CD4-positive, CD25-positive, alpha-beta regulatory T cell (primary cell): ENCODE measurements around the gene MICAL2. TPM values are rescaled to one million over a fixed set of nuclear protein-coding genes. Genes with fewer than 3 reads are reported as not detected.

ENCODE experiments used
- ATAC-seq, 2 donors: fragments of 150-1000 bp; cut with Tn5 transposase; one replicate each; pipeline ENCODE4 v1.10.0; 2021; ENCODE audit warnings: low read depth in 2 of 2, moderate number of reproducible peaks in 2 of 2, moderate library complexity in 1 of 2
- DNase-seq, 3 donors: peaks; one replicate each; pipeline versions ENCODE4 v3.0.0 to v3.0.0-alpha.2; 2012 to 2022; ENCODE audit warnings: mixed read lengths in 1 of 3
- H3K27ac ChIP-seq: one replicate; pipeline ENCODE4 v1.7.0; 2013; ENCODE audit warnings: mild to moderate bottlenecking, low read length; ENCODE audit not compliant: insufficient read depth, poor library complexity, severe bottlenecking
- H3K27me3 ChIP-seq: one replicate; pipeline ENCODE4 v1.7.0; 2013; ENCODE audit warnings: low read length; ENCODE audit not compliant: control insufficient read depth, insufficient read depth
- H3K36me3 ChIP-seq: one replicate; pipeline ENCODE4 v1.7.0; 2013; ENCODE audit warnings: mild to moderate bottlenecking, low read length, moderate library complexity; ENCODE audit not compliant: control insufficient read depth, insufficient read depth
- H3K4me1 ChIP-seq: 2 replicates; pipeline ENCODE4 v1.7.0; 2013; ENCODE audit warnings: mild to moderate bottlenecking, low read length; ENCODE audit not compliant: insufficient read depth, control insufficient read depth, poor library complexity, severe bottlenecking
- H3K4me3 ChIP-seq: one replicate; pipeline ENCODE4 v1.7.0; 2013; ENCODE audit warnings: low read depth, mild to moderate bottlenecking, low read length, moderate library complexity
- H3K9me3 ChIP-seq, 2 experiments: 1 replicate in 1 of 2; 2 replicates in 1 of 2; pipeline ENCODE4 v1.7.0; 2013; ENCODE audit warnings: low read length in 2 of 2, mild to moderate bottlenecking in 1 of 2, moderate library complexity in 1 of 2; ENCODE audit not compliant: control insufficient read depth in 2 of 2
- H3K27ac Mint-ChIP-seq, 3 donors: one replicate each; pipeline ENCODE4 v1.8.0; 2020 to 2022; ENCODE audit warnings: mild to moderate bottlenecking in 3 of 3, mixed read lengths in 3 of 3, moderate library complexity in 2 of 3
- H3K27me3 Mint-ChIP-seq: one replicate; pipeline ENCODE4 v1.8.0; 2022; ENCODE audit warnings: mild to moderate bottlenecking, mixed read lengths
- H3K36me3 Mint-ChIP-seq: one replicate; pipeline ENCODE4 v1.8.0; 2020; ENCODE audit warnings: mixed read lengths
- H3K4me1 Mint-ChIP-seq, 4 donors: one replicate each; pipeline ENCODE4 v1.8.0; 2020 to 2022; ENCODE audit warnings: mixed read lengths in 4 of 4, mild to moderate bottlenecking in 1 of 4
- H3K4me3 Mint-ChIP-seq, 4 donors: one replicate each; pipeline ENCODE4 v1.8.0; 2020 to 2022; ENCODE audit warnings: mild to moderate bottlenecking in 4 of 4, mixed read lengths in 4 of 4, moderate library complexity in 3 of 4
- H3K9me3 Mint-ChIP-seq, 7 donors: one replicate each; pipeline ENCODE4 v1.8.0; 2020 to 2022; ENCODE audit warnings: mixed read lengths in 7 of 7, mild to moderate bottlenecking in 3 of 7, moderate library complexity in 2 of 7
- polyA plus RNA-seq, 4 donors: library from polyadenylated mRNA; unstranded; fragments of 300-500 nt; fragmentation: Illumina TruSeq; gene quantifications; one replicate each; pipeline ENCODE4 v1.2.3, GENCODE V29; 2021
- total RNA-seq: library from RNA; stranded (reverse); gene quantifications from one replicate; pipeline ENCODE4 v1.2.3, GENCODE V29; 2022

The MICAL2 gene
- total and polyA plus RNA-seq, 5 donors from 2014 or later, result 15.9 to 67.5 (median 24.4) TPM

- no peaks in the 10 kb centered on the region for H3K27me3 ChIP-seq
- no peaks in the 10 kb centered on the region for H3K9me3 ChIP-seq
- no peak overlapping the region for H3K4me3 Mint-ChIP-seq
- DNase-seq (no peak), ATAC-seq (no peak)
- H3K4me1 Mint-ChIP-seq, result peaks cover 15 to 57% (median 45%) of the 10 kb centered on the region in 4 donors
- no peak overlapping the region for H3K27ac Mint-ChIP-seq
- H3K27me3 Mint-ChIP-seq, result no peaks in the 10 kb centered on the region
- H3K4me3 ChIP-seq, result no peak overlapping the region
- no peaks in the 10 kb centered on the region for H3K36me3 Mint-ChIP-seq
- no peak overlapping the region for H3K27ac ChIP-seq
- peaks cover 0 to 2% (median 0%) of the 10 kb centered on the region in 7 donors for H3K9me3 Mint-ChIP-seq
- H3K4me1 ChIP-seq, result peaks cover 44% of the 10 kb centered on the region
- no peaks in the 10 kb centered on the region for H3K36me3 ChIP-seq
Measured at GRCh38 chr11:12089041-12089440, 21.3 kb upstream of the MICAL2 start.

- H3K27ac ChIP-seq, result no peak overlapping the region
- no peaks in the 10 kb centered on the region for H3K27me3 ChIP-seq
- H3K4me3 Mint-ChIP-seq, result peak overlapping the region in 1 of 4 donors; percentile 7
- no peaks in the 10 kb centered on the region for H3K27me3 Mint-ChIP-seq
- H3K27ac Mint-ChIP-seq, result no peak overlapping the region
- peaks cover 44% of the 10 kb centered on the region for H3K4me1 ChIP-seq
- peaks cover 15 to 56% (median 44%) of the 10 kb centered on the region in 4 donors for H3K4me1 Mint-ChIP-seq
- no peak for ATAC-seq
- no peak for DNase-seq
- H3K4me3 ChIP-seq, result no peak overlapping the region
- peaks cover 0 to 2% (median 0%) of the 10 kb centered on the region in 7 donors for H3K9me3 Mint-ChIP-seq
- no peaks in the 10 kb centered on the region for H3K36me3 Mint-ChIP-seq
- no peaks in the 10 kb centered on the region for H3K9me3 ChIP-seq
- no peaks in the 10 kb centered on the region for H3K36me3 ChIP-seq
Measured at GRCh38 chr11:12089473-12089872, 20.9 kb upstream of the MICAL2 start.

GRCh38 chr11:12090061-12090591 lies 20.3 kb upstream of the MICAL2 start:
- H3K36me3 Mint-ChIP-seq, result no peaks in the 10 kb centered on the region
- no peak overlapping the region for H3K27ac ChIP-seq
- H3K9me3 Mint-ChIP-seq, result peaks cover 0 to 2% (median 0%) of the 10 kb centered on the region in 7 donors
- ATAC-seq (no peak), DNase-seq (peak in 1 of 3 donors; percentile 65)
- no peaks in the 10 kb centered on the region for H3K27me3 ChIP-seq
- no peaks in the 10 kb centered on the region for H3K9me3 ChIP-seq
- H3K4me1 Mint-ChIP-seq, result peaks cover 15 to 56% (median 43%) of the 10 kb centered on the region in 4 donors
- no peaks in the 10 kb centered on the region for H3K27me3 Mint-ChIP-seq
- H3K27ac Mint-ChIP-seq, result peak overlapping the region in 2 of 3 donors; percentile 80 to 84
- no peaks in the 10 kb centered on the region for H3K36me3 ChIP-seq
- no peak overlapping the region for H3K4me3 ChIP-seq
- peaks cover 44% of the 10 kb centered on the region for H3K4me1 ChIP-seq
- H3K4me3 Mint-ChIP-seq, result peak overlapping the region in 3 of 4 donors; percentile 7 to 33 (median 29)

- no peak overlapping the region for H3K27ac ChIP-seq
- DNase-seq (no peak), ATAC-seq (no peak)
- H3K36me3 ChIP-seq, result no peaks in the 10 kb centered on the region
- peaks cover 0 to 2% (median 0%) of the 10 kb centered on the region in 7 donors for H3K9me3 Mint-ChIP-seq
- peak overlapping the region in 1 of 3 donors; percentile 52 for H3K27ac Mint-ChIP-seq
- no peaks in the 10 kb centered on the region for H3K27me3 Mint-ChIP-seq
- no peaks in the 10 kb centered on the region for H3K36me3 Mint-ChIP-seq
- H3K4me3 ChIP-seq, result no peak overlapping the region
- peak overlapping the region in 1 of 4 donors; percentile 39 for H3K4me3 Mint-ChIP-seq
- no peaks in the 10 kb centered on the region for H3K27me3 ChIP-seq
- H3K9me3 ChIP-seq, result no peaks in the 10 kb centered on the region
- H3K4me1 Mint-ChIP-seq, result peaks cover 15 to 51% (median 40%) of the 10 kb centered on the region in 4 donors
- peaks cover 40% of the 10 kb centered on the region for H3K4me1 ChIP-seq
Measured at GRCh38 chr11:12090761-12091258, 19.6 kb upstream of the MICAL2 start.

- no peak for DNase-seq
- no peaks in the 10 kb centered on the region for H3K9me3 ChIP-seq
- H3K9me3 Mint-ChIP-seq, result peaks cover 0 to 2% (median 0%) of the 10 kb centered on the region in 7 donors
- peaks cover 8 to 38% (median 29%) of the 10 kb centered on the region in 4 donors for H3K4me1 Mint-ChIP-seq
- H3K4me3 ChIP-seq, result no peak overlapping the region
- peaks cover 27% of the 10 kb centered on the region for H3K4me1 ChIP-seq
- no peaks in the 10 kb centered on the region for H3K27me3 ChIP-seq
- ATAC-seq, result no peak
- no peaks in the 10 kb centered on the region for H3K36me3 ChIP-seq
- H3K36me3 Mint-ChIP-seq, result no peaks in the 10 kb centered on the region
- H3K27me3 Mint-ChIP-seq, result no peaks in the 10 kb centered on the region
- H3K27ac ChIP-seq, result no peak overlapping the region
- H3K27ac Mint-ChIP-seq, result peak overlapping the region in 1 of 3 donors; percentile 38
- H3K4me3 Mint-ChIP-seq, result no peak overlapping the region
Measured at GRCh38 chr11:12091956-12092558, 18.3 kb upstream of the MICAL2 start.

GRCh38 chr11:12092714-12093113 lies 17.7 kb upstream of the MICAL2 start:
- H3K9me3 ChIP-seq, result no peaks in the 10 kb centered on the region
- H3K27me3 ChIP-seq, result no peaks in the 10 kb centered on the region
- H3K27me3 Mint-ChIP-seq, result no peaks in the 10 kb centered on the region
- peaks cover 21% of the 10 kb centered on the region for H3K4me1 ChIP-seq
- H3K27ac Mint-ChIP-seq, result no peak overlapping the region
- no peak overlapping the region for H3K4me3 Mint-ChIP-seq
- H3K36me3 Mint-ChIP-seq, result no peaks in the 10 kb centered on the region
- H3K4me3 ChIP-seq, result no peak overlapping the region
- peaks cover 0 to 2% (median 0%) of the 10 kb centered on the region in 7 donors for H3K9me3 Mint-ChIP-seq
- no peaks in the 10 kb centered on the region for H3K36me3 ChIP-seq
- peaks cover 1 to 32% (median 24%) of the 10 kb centered on the region in 4 donors for H3K4me1 Mint-ChIP-seq
- ATAC-seq (no peak), DNase-seq (no peak)
- H3K27ac ChIP-seq, result no peak overlapping the region

GRCh38 chr11:12094872-12095800 lies 15.3 kb upstream of the MICAL2 start:
- H3K27ac Mint-ChIP-seq, result peak overlapping the region in 2 of 3 donors; percentile 3 to 27
- ATAC-seq, result no peak

More at GRCh38 chr11:12094872-12095800, 15.3 kb upstream of the MICAL2 start:
- Histone ChIP-seq H3K36me3 (no peaks in the 10 kb centered on the region), H3K9me3 (no peaks in the 10 kb centered on the region), H3K4me3 (no peak overlapping the region), H3K27ac (no peak overlapping the region), H3K4me1 (peaks cover 3% of the 10 kb centered on the region), H3K27me3 (no peaks in the 10 kb centered on the region)
- no peaks in the 10 kb centered on the region for H3K36me3 Mint-ChIP-seq
- peaks cover 0 to 11% (median 10%) of the 10 kb centered on the region in 4 donors for H3K4me1 Mint-ChIP-seq
- peaks cover 2% of the 10 kb centered on the region for H3K27me3 Mint-ChIP-seq
- DNase-seq, result no peak
- peaks cover 0 to 2% (median 0%) of the 10 kb centered on the region in 7 donors for H3K9me3 Mint-ChIP-seq
- no peak overlapping the region for H3K4me3 Mint-ChIP-seq
